Stomach smooth muscle (tissue), 2 donors: Measurements from ENCODE around the gene ANK2.

Experiments
- H3K27ac ChIP-seq: one replicate; pipeline ENCODE4 v1.7.0; 2013; ENCODE audit warnings: mild to moderate bottlenecking, low read length, inconsistent platforms
- H3K27me3 ChIP-seq, 2 donors: one replicate each; pipeline ENCODE4 v1.7.0; 2013; ENCODE audit warnings: low read length in 2 of 2; ENCODE audit not compliant: insufficient read depth in 2 of 2, control insufficient read depth in 1 of 2
- H3K36me3 ChIP-seq, 2 donors: one replicate each; pipeline ENCODE4 v1.7.0; 2013; ENCODE audit warnings: low read length in 2 of 2; ENCODE audit not compliant: control insufficient read depth in 2 of 2, insufficient read depth in 2 of 2
- H3K4me1 ChIP-seq: one replicate; pipeline ENCODE4 v1.7.0; 2013; ENCODE audit warnings: low read length; ENCODE audit not compliant: control insufficient read depth, insufficient read depth
- H3K4me3 ChIP-seq, 2 donors: one replicate each; pipeline ENCODE4 v1.7.0; 2013; ENCODE audit warnings: low read length in 2 of 2
- H3K9ac ChIP-seq, 2 donors: one replicate each; pipeline ENCODE4 v1.7.0; 2013; ENCODE audit warnings: low read length in 2 of 2, mild to moderate bottlenecking in 1 of 2
- H3K9me3 ChIP-seq, 2 donors: one replicate each; pipeline ENCODE4 v1.7.0; 2013; ENCODE audit warnings: low read length in 2 of 2; ENCODE audit not compliant: control insufficient read depth in 2 of 2
- donor health status: healthy.
- donor health status: Pancreatic carcinoma.

Gene ANK2

GRCh38 chr4:113389160-113389559, 339.7 kb downstream of the ANK2 start:
- Histone ChIP-seq H3K9ac (no peak overlapping the region), H3K27me3 (no peaks in the 10 kb centered on the region), H3K4me1 (no peaks in the 10 kb centered on the region), H3K27ac (no peak overlapping the region), H3K9me3 (no peaks in the 10 kb centered on the region), H3K4me3 (no peak overlapping the region), H3K36me3 (no peaks in the 10 kb centered on the region)

DNA sequence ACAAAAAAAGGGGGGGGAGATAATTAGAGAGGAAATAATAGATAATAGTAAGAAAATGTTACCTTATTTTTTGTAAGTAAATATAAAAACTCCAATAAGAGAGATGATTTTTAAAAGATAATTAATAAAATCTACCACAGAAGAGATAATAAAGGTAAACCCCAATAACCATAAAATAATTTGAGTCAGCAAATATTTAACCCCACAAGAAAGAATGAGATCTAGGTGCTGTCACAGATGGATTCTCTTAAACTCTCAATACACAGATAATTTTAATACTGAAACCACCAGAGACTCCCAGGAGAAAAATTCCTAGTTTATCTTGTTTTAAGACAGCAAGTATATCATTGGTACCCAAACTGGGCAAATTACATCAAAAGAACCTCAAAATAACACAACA, 341.4 kb downstream of the ANK2 start:
- Histone ChIP-seq H3K36me3 (no peaks in the 10 kb centered on the region), H3K9me3 (no peaks in the 10 kb centered on the region), H3K27ac (no peak overlapping the region), H3K27me3 (no peaks in the 10 kb centered on the region), H3K4me3 (no peak overlapping the region), H3K4me1 (no peaks in the 10 kb centered on the region), H3K9ac (no peak overlapping the region)

DNA sequence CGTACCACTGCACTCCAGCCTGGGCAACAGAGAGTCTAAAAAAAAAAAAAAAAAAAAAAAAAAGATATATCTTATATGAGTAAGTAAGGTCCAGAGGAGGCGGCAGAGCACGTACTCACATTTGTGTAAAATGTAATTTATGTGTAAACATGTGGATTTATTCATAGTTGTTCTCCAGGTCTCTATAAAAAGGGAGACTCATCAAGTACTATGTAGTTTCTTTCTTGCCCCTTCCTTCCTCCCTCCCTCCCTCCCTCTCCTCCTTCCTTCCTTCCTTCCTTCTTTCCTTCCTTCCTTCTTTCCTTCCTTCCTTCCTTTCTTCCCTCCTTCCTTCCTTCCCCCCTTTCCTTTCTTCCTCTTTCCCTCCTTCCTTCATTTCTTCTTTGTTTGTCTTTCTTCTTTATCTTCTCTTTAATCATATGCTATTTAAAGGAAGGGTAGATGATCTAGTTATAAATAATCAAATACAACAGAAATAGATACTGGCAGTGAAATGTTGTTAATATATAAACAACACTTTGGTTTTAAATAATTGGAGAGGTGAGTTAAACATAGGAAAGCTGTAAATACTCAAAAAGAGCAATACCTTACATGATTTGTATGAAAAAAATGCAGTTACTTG, 344.8 kb downstream of the ANK2 start:
- H3K27ac ChIP-seq, result no peak overlapping the region
- no peaks in the 10 kb centered on the region for H3K27me3 ChIP-seq
- H3K9ac ChIP-seq, result no peak overlapping the region
- H3K4me1 ChIP-seq, result peaks cover 6% of the 10 kb centered on the region
- H3K4me3 ChIP-seq, result no peak overlapping the region
- no peaks in the 10 kb centered on the region for H3K36me3 ChIP-seq
- no peaks in the 10 kb centered on the region for H3K9me3 ChIP-seq

DNA sequence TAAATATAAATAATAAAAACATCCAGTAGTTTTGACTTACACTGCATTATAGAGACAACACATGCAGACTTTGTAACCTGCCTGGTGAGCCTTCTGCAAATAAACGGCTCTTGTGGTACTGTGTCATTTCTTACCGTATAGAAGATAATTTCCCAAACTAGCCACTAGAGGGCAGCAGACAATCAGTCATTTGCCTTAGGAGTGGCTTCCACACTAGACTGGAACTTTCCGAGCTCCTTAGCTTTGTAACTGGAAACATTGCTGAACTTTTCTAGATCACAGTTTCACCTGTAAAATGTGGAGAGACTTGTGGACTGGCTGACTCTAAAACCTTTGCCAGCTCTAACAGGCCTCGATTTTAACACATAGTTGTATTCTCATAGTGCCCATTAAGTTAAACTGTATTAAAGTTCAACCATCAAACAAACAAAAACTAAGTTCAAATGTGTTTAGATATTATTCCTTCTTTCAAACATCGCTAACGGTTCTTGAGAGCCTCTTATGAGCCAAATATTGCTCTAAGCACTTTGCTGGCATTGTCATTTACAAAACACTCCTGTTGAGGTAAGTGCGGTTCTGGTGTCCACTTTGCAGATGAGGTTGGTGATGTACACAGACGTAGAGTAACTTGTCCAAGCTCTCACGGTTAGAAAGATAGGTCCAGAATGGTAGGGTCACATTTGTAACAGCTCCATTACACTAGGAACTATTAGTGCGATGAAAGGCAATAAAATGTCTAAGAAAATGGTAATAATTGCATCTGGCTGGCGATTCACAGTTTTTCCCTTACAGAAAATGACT, 345.5 kb downstream of the ANK2 start:
- Histone ChIP-seq H3K27me3 (no peaks in the 10 kb centered on the region), H3K36me3 (no peaks in the 10 kb centered on the region), H3K27ac (no peak overlapping the region), H3K9me3 (no peaks in the 10 kb centered on the region), H3K4me1 (peaks cover 6% of the 10 kb centered on the region), H3K9ac (peak overlapping the region in 1 of 2 donors; percentile 24), H3K4me3 (peak overlapping the region in 1 of 2 donors; percentile 35)

- Histone ChIP-seq H3K27me3 (no peaks in the 10 kb centered on the region), H3K27ac (no peak overlapping the region), H3K4me1 (peaks cover 6% of the 10 kb centered on the region), H3K9me3 (no peaks in the 10 kb centered on the region), H3K4me3 (peak overlapping the region in 1 of 2 donors; percentile 28), H3K9ac (peak overlapping the region in 1 of 2 donors; percentile 43), H3K36me3 (no peaks in the 10 kb centered on the region)
These were observed 347.8 kb downstream of the ANK2 start for GRCh38 chr4:113397114-113397701.

DNA sequence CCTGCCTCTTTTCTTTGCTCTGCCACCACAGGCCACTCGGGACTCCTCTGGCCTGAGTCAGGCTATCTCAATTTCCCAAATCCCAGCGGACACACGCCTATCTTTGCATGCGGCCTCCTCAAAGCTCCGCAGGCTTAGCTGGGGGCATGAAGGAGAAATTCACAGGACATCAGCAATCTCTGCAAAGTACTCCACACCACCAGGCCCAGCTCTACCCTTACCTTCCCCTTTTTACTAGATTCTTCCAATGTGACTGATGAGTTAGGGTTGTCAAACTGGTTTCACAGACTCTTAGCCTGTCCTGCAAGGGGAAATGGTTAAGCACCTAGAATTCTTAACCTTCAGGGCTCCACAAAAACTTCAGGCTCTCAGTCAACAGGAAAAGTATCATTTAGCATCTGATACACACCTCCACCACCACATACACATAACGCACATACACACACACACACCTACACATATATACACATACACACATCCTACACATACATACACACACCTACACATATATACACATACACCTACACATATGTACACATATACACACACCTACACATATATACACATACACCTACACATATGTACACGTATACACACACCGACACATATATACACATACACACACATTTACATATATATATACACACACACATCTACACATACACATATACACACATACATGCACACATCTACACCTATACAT, 349.1 kb downstream of the ANK2 start:
- H3K9me3 ChIP-seq, result no peaks in the 10 kb centered on the region
- H3K4me1 ChIP-seq, result peaks cover 6% of the 10 kb centered on the region
- H3K4me3 ChIP-seq, result no peak overlapping the region
- H3K27me3 ChIP-seq, result no peaks in the 10 kb centered on the region
- H3K27ac ChIP-seq, result no peak overlapping the region
- H3K36me3 ChIP-seq, result no peaks in the 10 kb centered on the region
- H3K9ac ChIP-seq, result no peak overlapping the region

- no peaks in the 10 kb centered on the region for H3K9me3 ChIP-seq
- no peak overlapping the region for H3K27ac ChIP-seq
- H3K4me3 ChIP-seq, result no peak overlapping the region
- no peaks in the 10 kb centered on the region for H3K27me3 ChIP-seq
- H3K9ac ChIP-seq, result no peak overlapping the region
- no peaks in the 10 kb centered on the region for H3K36me3 ChIP-seq
- H3K4me1 ChIP-seq, result no peaks in the 10 kb centered on the region
These were observed 354.7 kb downstream of the ANK2 start for GRCh38 chr4:113404167-113404571.

GRCh38 chr4:113404841-113405240, 355.4 kb downstream of the ANK2 start:
- Histone ChIP-seq H3K36me3 (no peaks in the 10 kb centered on the region), H3K27ac (no peak overlapping the region), H3K4me1 (no peaks in the 10 kb centered on the region), H3K27me3 (no peaks in the 10 kb centered on the region), H3K9me3 (no peaks in the 10 kb centered on the region), H3K4me3 (no peak overlapping the region), H3K9ac (no peak overlapping the region)

DNA sequence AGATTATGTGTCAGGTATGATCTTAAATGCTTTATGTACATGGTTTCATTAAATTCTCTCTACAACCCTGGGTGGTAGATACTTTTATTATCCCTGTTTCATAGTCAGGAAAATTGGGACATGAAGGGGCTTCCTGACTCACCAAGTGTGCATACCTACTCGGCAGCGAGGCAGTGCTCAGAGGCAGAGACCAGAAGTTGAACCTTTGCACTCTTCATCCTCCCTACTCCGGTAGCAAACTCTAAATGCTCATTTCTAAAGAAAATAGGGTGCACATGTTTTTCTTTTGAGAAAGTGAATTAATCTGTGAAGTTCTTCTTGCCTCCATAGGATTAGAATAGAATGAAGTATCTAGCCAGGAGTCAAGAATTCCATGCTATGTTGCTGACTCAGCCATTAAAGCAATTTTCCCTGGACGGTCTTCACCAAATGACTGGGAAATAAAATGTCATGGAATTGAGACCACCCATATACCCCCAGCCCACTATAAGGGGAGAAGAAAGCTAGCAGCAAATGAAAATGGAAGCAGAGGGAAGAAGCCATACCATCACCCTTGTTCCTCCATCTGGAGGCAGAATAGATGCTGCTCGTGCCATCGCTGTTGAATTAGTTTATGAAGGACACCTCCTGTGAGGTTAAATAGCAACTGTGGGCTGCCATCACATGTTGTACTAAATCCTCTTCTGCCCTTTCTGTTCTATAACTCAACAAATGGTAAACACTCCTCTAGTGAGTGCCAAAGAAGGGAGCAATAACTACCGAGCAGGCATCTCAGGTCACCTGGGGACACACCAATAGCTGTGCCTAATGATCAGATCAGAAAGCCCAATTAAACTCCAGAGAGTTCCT, 356.6 kb downstream of the ANK2 start:
- Histone ChIP-seq H3K9me3 (no peaks in the 10 kb centered on the region), H3K4me3 (no peak overlapping the region), H3K27me3 (no peaks in the 10 kb centered on the region), H3K36me3 (no peaks in the 10 kb centered on the region), H3K27ac (no peak overlapping the region), H3K4me1 (no peaks in the 10 kb centered on the region), H3K9ac (no peak overlapping the region)

- Histone ChIP-seq H3K36me3 (no peaks in the 10 kb centered on the region), H3K27me3 (no peaks in the 10 kb centered on the region), H3K9me3 (no peaks in the 10 kb centered on the region), H3K4me3 (no peak overlapping the region), H3K9ac (no peak overlapping the region), H3K27ac (no peak overlapping the region), H3K4me1 (no peaks in the 10 kb centered on the region)
These were observed 357.2 kb downstream of the ANK2 start for GRCh38 chr4:113406723-113407016.
